Activated T-helper 1 cell treated with anti-CD3 and anti-CD28 coated beads, Interleukin-2, amount 50 U/mL, for 16 hours (primary cell): ENCODE data around the gene CST9.

Source experiments
- DNase-seq, 2 donors: peaks; one replicate each; pipeline ENCODE4 v3.0.0-alpha.2; 2020; ENCODE audit warnings: low read depth in 1 of 2, low spot score in 1 of 2

Gene CST9

GRCh38 chr20:23554401-23554800 is 51.3 kb downstream of the CST9 start:
- DNase-seq: no peak
